SH-SY5Y (cell line): ENCODE results near the gene ADARB2.

ENCODE experiments used
- GATA2 ChIP-seq: IDR thresholded peaks from 2 replicates; pipeline ENCODE4 v1.6.1; 2011; ENCODE audit warnings: mild to moderate bottlenecking, low read depth, low read length
- GATA3 ChIP-seq: IDR thresholded peaks from 2 replicates; pipeline ENCODE4 v1.6.1; 2011; ENCODE audit warnings: low read depth, mild to moderate bottlenecking, low read length, moderate library complexity

ADARB2 gene

DNA sequence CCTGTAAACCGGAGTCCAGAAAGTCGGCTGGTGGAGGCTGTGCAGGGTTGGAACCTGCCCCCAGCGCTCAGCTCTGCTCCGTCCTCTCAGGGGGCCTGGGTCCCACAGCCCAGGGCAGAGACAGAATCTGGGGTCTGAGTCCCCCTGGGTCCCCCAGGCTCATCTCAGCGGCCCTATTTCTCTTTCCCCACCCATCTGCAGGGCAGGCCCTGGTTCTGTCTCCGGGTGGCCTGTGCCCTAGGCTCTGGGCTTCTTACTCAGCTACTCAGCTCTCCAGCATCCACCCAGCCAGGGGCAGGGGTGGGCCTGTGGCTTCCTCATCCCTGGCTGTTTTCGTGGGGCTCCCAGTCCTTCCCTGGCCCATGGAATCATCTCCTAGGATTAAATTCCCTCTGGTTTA is 183.4 kb downstream of the ADARB2 start:
- no peak for TF ChIP-seq GATA2

DNA sequence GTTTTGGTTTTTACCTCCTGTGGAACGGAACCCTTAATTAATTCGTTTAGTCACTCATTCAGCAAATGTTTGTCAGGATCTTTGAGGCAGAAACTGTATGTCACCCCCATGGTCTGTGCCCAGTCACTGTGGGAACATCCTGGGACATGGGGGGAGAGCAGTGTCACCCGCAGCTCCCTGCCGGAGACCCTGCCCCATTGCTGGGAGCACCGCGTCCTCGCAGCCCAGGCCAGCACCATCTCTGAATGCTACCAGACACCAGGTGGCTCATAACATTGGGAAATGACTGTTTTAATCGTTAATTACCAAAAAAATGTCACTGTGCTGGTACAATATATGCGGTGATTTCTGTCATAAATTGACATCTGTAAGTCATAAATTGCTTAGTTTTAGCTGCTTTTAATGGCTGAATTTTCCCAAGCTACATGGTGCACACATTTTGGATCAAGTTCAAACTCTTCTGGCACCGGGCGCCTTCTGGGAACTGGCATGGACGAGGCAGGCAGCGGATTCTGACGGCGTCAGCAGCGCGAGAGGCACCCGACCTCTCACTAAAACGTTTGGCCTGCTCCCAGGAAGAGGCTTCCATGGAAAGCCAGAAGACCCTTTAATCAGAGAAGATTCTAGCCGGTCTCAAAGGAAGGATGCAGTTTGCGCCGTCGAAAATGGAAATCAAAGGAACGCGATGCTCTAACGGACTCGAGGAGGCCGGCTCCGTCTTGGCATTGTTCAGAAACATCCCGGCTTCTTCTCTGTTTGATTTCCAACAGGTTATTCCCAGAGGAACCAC is 184.2 kb downstream of the ADARB2 start:
- TF ChIP-seq GATA2: no peak
- TF ChIP-seq GATA3: no peak

DNA sequence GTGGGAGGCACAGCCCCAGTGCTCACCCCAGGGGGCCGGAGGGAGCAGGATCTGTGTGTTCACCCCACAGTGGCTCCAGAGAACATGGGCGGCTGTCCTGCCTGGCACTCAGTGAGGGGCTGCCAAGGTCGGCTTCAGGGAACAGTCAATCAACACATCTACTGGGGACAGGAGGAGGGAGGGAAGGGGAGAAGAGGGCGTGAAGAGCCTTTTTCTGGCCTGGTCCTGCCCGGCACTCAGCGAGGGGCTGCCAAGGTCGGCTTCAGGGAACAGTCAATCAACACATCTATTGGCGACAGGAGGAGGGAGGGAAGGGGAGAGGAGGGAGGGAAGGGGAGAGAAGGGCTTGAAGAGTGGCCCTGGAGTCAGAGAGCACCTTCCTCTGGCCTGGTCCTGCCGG is 184.9 kb downstream of the ADARB2 start:
- no peak for TF ChIP-seq GATA2
- TF ChIP-seq GATA3: no peak

DNA sequence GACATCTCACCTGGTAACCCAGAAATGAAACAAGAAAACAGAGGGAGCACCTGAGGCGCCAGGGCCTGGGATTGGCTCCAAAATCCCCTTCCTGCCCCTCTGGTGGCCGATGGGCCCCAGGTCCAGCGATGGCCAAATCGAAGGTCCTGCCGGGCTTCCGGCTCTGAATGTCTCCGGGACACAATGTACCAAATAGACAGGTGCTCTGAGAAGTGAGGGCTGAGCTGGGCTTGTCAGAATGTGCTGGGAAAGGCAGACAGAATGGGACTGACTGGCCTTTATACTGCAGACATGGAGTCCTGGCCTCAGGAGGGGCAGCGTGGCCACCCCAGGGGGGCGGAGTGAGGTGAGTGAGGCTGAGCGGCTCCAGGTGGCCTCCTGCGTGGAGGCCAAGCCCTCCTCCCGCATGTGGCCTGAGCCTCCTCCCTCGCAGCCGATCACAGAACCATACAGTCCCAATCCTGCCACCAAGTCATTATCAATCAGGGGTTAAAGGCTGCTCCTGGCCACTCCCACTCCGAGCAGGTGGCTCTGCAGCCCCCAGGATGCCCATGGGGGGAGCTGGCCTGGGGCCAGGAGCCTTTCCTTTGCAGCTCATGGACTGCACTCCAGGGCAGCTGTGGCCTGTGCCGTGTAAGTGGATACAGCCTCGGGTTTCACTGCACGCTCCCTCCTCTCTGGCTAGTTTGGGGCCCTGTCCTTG is 185.5 kb downstream of the ADARB2 start:
- TF ChIP-seq GATA2 (no peak), GATA3 (no peak)

DNA sequence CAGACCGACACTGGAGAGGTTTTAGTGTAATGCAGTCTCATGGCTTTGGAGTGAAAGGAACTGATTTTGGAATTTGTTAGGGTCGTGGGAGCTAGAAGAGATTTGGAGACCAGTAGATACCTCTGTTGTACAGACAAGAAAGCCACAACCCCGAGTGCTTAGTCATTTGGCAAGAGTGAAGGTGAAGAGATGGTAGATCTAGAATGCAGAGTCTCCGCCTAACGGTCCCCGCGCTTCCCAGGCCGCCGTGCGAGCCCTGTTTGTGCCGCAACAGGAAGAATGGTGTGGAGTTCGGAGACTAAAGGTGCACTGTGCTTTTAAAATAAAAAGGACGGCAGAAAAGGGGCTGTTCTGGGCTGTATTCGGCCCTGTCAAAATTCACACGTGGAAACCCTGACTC is 186.7 kb downstream of the ADARB2 start:
- TF ChIP-seq GATA2 (no peak), GATA3 (no peak)

DNA sequence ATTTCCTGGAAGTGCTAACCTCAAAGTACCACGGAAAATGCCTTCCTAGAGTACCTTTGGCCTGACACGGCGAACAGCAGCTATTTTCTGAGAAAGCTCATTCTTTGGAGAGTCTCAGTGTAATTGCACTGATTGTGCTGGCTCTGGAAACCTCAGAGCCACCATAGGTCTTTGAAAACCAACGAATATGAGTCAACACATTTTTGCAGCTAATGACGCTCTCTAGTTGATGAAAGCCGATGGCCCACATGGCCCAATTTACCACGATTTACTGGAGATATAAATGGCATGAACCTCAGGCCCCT is 187.1 kb downstream of the ADARB2 start:
- TF ChIP-seq GATA3: no peak
- no peak for TF ChIP-seq GATA2

DNA sequence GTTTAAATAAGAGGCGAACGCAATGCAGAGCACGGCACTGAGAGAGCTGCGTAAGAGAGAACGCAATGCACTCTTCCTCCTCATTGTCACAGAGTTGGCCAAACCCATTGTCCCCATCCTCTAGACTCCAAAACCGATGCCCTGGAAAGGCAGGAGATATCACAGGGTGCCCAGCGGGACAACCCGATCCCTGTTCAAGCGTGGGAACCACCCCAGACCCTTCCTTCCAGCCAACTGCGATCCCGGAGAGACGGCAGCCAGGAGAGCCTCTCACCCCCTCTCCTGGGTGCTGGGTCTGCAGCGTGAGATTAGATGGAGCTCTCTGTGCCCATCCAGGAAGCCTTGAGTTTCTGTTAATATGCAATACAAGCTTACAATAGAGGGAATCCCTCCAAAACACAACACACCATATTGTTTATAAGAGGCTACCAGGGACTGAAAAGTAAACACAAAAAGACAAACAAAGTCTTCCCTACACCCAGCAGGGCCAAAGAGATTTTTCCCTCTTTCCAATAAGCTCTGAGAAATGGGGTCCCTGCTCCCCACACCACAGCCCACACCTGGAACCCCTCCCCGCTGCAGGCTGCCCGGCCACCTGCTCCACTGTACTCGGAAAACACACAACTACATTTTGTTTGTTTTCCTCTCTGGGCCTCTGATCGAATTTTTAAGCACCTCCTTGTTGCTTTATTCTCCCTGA is 187.6 kb downstream of the ADARB2 start:
- TF ChIP-seq GATA2: no peak
- TF ChIP-seq GATA3: no peak

DNA sequence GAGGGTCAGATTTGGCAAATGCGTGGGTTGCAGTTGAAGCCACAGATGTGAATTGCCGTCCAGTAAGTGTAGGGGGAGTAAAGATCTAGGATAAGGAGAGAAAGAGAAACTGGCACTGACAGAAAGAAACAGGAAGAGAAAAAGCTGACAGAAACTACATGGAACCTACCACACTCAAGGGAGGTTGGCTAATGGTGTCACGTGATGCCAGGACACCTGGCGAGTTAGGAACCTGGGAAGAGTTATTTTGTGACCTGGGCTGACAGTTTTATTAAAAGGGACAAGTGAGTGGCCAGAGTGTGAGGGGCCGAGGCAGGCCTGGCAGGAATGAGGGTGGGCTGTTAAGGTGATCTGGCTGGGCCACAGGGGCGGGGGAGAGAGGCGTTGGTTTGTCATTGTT is 188.7 kb downstream of the ADARB2 start:
- TF ChIP-seq GATA2 (no peak), GATA3 (no peak)

DNA sequence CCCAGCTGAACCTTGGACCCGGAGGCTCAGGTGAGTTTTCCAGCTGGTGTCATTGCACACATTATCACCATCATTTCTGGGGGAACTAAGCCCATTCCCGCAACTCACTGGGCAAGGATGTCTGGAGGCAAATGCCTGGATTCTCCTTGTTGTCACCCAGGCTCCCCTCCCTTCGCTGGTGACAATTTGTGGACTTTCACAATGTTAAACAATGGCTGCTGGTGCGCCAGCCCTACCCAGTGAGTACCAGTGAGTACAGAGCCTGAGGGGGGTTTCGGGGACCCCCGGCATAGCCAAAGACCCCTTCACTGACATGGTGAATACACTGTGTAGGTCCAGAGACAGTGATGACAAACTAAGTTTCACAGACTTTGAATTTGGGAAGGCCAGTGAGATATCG is 189.2 kb downstream of the ADARB2 start:
- TF ChIP-seq GATA3: no peak

DNA sequence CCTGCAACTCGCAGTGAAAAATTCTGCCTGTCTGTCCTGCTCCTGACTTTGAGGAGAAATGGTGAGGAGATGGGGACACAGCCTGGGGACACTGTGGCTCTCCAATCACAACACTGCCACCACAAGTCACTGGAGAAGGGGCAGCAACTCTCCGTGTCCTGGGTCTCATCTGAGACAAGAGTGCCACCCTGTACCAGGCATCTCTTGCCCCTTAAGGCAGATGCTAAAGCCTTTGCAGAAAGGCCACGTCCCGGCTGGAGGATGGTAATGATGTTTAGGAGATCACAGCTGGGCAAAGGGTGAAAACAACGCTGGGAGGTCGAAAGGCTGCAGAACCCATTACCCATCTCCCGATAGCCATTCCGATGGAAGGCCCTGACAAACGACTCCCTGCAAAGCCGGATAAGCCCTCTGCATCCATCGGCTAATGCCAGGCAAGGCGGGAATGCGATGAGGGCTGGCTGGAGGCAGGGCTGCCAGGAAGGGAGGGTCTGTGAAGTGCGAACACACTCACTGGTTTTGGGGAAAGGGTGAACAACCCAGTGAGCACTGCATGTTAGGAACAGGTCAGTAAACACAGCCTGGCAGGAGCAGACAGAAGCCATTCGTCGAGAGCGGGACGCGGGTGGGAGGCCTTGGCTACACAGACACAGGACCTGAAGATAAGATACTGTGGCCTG is 190.8 kb downstream of the ADARB2 start:
- TF ChIP-seq GATA3 (no peak), GATA2 (no peak)

DNA sequence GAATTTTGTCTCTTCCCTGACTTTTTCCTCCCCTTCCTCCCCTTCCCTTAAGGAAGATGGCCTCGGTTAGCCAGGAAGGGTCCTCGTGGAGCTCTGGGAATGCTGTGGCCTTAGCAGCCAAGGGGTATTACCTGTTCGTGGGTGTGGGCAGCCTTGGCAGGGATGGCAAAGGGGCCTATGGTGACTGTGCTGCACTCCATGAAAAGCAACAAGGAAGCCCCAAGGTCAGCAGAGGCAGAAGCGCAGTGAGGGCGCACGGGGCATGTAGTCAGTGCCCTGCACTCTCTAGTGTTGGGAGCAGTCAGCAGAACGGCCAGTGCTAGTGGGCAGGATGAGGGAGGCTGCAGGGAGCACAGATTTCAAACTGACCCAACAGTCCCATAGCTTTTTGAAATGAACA is 191.8 kb downstream of the ADARB2 start:
- TF ChIP-seq GATA3 (no peak), GATA2 (no peak)

DNA sequence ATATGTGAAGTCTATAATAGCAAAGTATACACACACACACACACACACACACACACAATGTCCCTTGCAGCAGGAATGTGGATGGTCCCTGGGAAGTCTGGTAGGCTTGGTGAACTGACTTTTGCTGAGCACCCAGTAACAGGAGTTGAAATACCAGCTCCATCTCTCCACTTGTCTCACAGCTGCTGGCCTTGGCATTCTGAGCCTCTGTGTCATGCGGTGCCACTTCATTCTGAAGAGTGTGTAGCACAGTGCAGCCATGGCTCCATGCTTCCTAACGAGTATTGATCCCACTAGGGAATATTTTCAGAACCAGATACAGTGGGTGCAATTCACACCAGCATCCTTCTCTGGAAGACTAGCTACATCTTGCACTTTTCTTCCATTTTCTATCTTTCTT is 192.4 kb downstream of the ADARB2 start:
- TF ChIP-seq GATA3 (no peak), GATA2 (no peak)

DNA sequence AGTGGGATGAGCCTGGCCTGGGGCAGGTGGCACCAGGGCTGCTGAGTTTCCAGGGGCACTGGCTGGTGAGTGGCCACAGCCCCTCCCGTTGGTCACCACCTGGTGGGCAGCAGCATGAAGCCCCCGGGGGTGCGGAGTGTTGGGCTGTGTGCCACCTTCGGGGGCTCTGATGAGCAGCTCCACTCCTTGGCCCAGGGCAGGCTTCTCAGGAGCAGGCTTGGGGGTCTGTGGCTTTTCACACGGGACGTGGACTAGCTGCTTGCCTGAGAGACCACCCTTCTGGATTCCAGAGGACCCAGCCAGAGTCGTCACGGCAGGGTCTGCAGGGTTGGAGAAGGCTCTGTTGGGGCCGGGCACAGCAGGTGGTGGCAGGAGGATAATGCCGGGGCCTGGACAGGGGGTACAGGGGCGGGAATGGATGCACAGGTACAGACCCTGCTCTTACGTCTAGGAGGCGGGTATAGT is 193.1 kb downstream of the ADARB2 start:
- TF ChIP-seq GATA2 (no peak), GATA3 (no peak)

DNA sequence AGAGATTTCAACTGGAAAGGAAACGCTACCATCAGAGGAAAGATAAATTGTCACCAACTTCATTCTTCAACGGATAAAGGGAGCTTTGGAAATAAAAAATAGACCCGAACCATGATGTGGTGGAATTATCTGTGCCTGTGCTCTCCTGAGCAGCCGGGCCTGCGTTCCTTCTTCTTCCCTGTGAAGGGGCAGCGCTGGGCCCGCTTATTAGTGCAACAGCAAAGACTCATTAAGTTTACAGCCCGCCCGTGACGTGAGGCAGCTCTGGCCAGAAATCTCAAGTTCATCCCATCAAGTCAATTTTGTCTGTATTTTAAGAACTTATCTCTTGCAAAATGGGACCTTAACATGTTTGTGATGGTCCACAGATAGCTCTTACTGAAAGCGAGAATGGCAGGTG is 193.7 kb downstream of the ADARB2 start:
- TF ChIP-seq GATA3: no peak
- TF ChIP-seq GATA2: no peak

DNA sequence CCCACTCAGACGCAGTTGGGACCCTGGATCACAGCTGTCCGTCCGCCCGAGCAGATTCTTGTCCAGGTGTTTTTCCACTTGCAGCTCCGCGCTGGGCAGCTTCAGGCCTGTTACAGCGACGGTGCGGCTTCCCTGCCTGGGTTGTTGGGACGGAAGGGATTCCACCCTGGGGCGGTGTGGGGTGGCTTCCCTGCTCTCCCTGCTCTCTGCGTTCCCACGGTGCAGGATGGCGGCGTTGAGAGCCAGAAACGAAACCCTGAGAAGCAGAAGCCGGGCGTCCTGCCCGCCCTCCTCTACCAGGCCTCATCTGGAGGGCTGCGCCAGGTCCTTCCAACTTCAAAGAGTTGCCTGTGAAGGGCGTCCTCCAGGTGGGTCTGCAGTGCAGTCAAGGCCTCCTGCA is 194.4 kb downstream of the ADARB2 start:
- TF ChIP-seq GATA3 (no peak), GATA2 (no peak)
